Uterus (tissue), 4 donors: Measurements from ENCODE around the gene CHERP. TPM values are rescaled to one million over a fixed set of nuclear protein-coding genes. Genes with fewer than 3 reads are reported as not detected.

ENCODE experiments used
- DNase-seq, 2 donors: peaks; one replicate each; pipeline ENCODE4 v3.0.0-alpha.2; 2019 to 2020
- H3K27ac ChIP-seq, 2 donors: fragments of 200-600 bp; sonication (generic); 1 replicate in 1 of 2; 2 replicates in 1 of 2; pipeline ENCODE4 v1.5.1; 2016 to 2018
- H3K27me3 ChIP-seq, 2 donors: fragments of 200-600 bp; sonication (generic); one replicate each; pipeline ENCODE4 v1.5.1; 2018 to 2019; ENCODE audit warnings: control low read depth in 1 of 2
- H3K36me3 ChIP-seq, 2 donors: fragments of 200-600 bp; sonication (generic); one replicate each; pipeline ENCODE4 v1.5.1; 2019; ENCODE audit warnings: control low read depth in 1 of 2
- H3K4me1 ChIP-seq, 2 donors: fragments of 200-600 bp; sonication (generic); one replicate each; pipeline ENCODE4 v1.5.1; 2018 to 2019; ENCODE audit warnings: control low read depth in 1 of 2
- H3K4me3 ChIP-seq, 2 donors: fragments of 200-600 bp; sonication (generic); 1 replicate in 1 of 2; 2 replicates in 1 of 2; pipeline ENCODE4 v1.5.1; 2018 to 2019; ENCODE audit warnings: mild to moderate bottlenecking in 1 of 2
- H3K9me3 ChIP-seq, 2 donors: fragments of 200-600 bp; sonication (generic); one replicate each; pipeline ENCODE4 v1.5.1; 2019; ENCODE audit warnings: control low read depth in 1 of 2
- CTCF ChIP-seq, 4 experiments: fragments of 200-600 bp in 2 of 4; fragments of 450-650 bp in 2 of 4; sonication (generic) in 2 of 4; IDR thresholded peaks; one replicate each; pipeline ENCODE4 v1.5.1; 2016 to 2019; ENCODE audit warnings: antibody characterized with exemption in 4 of 4, mild to moderate bottlenecking in 2 of 4, moderate library complexity in 1 of 4
- POLR2A ChIP-seq, 2 donors: fragments of 450-650 bp; IDR thresholded peaks; one replicate each; pipeline ENCODE4 v1.6.1; 2016; ENCODE audit warnings: antibody characterized with exemption in 2 of 2, mild to moderate bottlenecking in 1 of 2, moderate library complexity in 1 of 2
- intact Hi-C: fragments of 100-400 bp; cut with DNase I; formaldehyde crosslinking; loops from one replicate; pipeline ENCODE4 v1.15.1; 2023; ENCODE audit warnings: low total_unique reads
- total RNA-seq, 4 donors: library from RNA; depleted of rRNA in 3 of 4; stranded (reverse); fragments of >200 nt in 3 of 4; gene quantifications; one replicate each; pipeline versions ENCODE4 v1.1.0 to v1.2.4, GENCODE V29; 2014 to 2023
- donor health status: DM: yes; HTN: yes; CAD: no.

Gene CHERP
- total RNA-seq, 4 donors from 2014 or later, result 1.8 to 47.9 (median 7.8) TPM

GRCh38 chr19:16575282-16575681, 33.0 kb upstream of the CHERP start:
- Histone ChIP-seq H3K36me3 (no peaks in the 10 kb centered on the region), H3K4me1 (peaks cover 0 to 7% of the 10 kb centered on the region in 2 donors)
- intact Hi-C loops, result no loop called here

GRCh38 chr19:16573925-16574324, 31.7 kb upstream of the CHERP start:
- no peak overlapping the region for H3K4me3 ChIP-seq
- H3K27me3 ChIP-seq, result no peaks in the 10 kb centered on the region
- no peaks in the 10 kb centered on the region for H3K9me3 ChIP-seq
- H3K4me1 ChIP-seq, result peaks cover 0 to 7% of the 10 kb centered on the region in 2 donors
- TF ChIP-seq CTCF (IDR thresholded peaks at IDR 0.05) (no peak), POLR2A (IDR thresholded peaks at IDR 0.05) (no peak)
- no peak overlapping the region for H3K27ac ChIP-seq
- intact Hi-C loops, result no loop called here
- no peaks in the 10 kb centered on the region for H3K36me3 ChIP-seq
- DNase-seq, result no peak

More at GRCh38 chr19:16575282-16575681, 33.0 kb upstream of the CHERP start:
- no peaks in the 10 kb centered on the region for H3K27me3 ChIP-seq
- DNase-seq, result no peak
- no peaks in the 10 kb centered on the region for H3K9me3 ChIP-seq
- no peak overlapping the region for H3K4me3 ChIP-seq
- TF ChIP-seq POLR2A (IDR thresholded peaks at IDR 0.05), result no peak
- H3K27ac ChIP-seq, result no peak overlapping the region

GRCh38 chr19:16573296-16573695, 31.1 kb upstream of the CHERP start:
- Histone ChIP-seq H3K36me3 (no peaks in the 10 kb centered on the region), H3K4me3 (peak overlapping the region; percentile 92 to 93), H3K27me3 (no peaks in the 10 kb centered on the region), H3K4me1 (peaks cover 0 to 7% of the 10 kb centered on the region in 2 donors), H3K27ac (peak overlapping the region; percentile 81 to 84), H3K9me3 (no peaks in the 10 kb centered on the region)
- no peak for DNase-seq
- intact Hi-C loops, result no loop called here
- TF ChIP-seq CTCF (IDR thresholded peaks at IDR 0.05), result no peak
- no peak for TF ChIP-seq POLR2A (IDR thresholded peaks at IDR 0.05)

- peak within 1 kb of the TSS; percentile 81 to 84 for H3K27ac ChIP-seq
- H3K27me3 ChIP-seq, result no peaks in the 10 kb centered on the region
- intact Hi-C loops, result no loop called here
- TF ChIP-seq CTCF (IDR thresholded peaks at IDR 0.05) (peak in 1 of 4 experiments; percentile 12), POLR2A (IDR thresholded peaks at IDR 0.05) (peak; percentile 60 to 86)
- no peaks in the 10 kb centered on the region for H3K36me3 ChIP-seq
- H3K9me3 ChIP-seq, result no peaks in the 10 kb centered on the region
- DNase-seq, result peak; percentile 93 to 95
- peak within 1 kb of the TSS; percentile 92 to 93 for H3K4me3 ChIP-seq
- H3K4me1 ChIP-seq, result peaks cover 0 to 7% of the 10 kb centered on the region in 2 donors
Observed at GRCh38 chr19:16572332-16573211, 30.3 kb upstream of the CHERP start, which contains the start of gene SLC35E1. Gene SLC35E1, minus strand, starts transcription at chr19:16572415. Its CDS starts 51 bp downstream, at chr19:16572364.

- DNase-seq, result no peak
- Histone ChIP-seq H3K36me3 (no peaks in the 10 kb centered on the region), H3K27me3 (no peaks in the 10 kb centered on the region), H3K9me3 (no peaks in the 10 kb centered on the region), H3K4me3 (peak overlapping the region; percentile 82 to 93), H3K4me1 (peaks cover 0 to 7% of the 10 kb centered on the region in 2 donors), H3K27ac (peak overlapping the region; percentile 67 to 81)
- intact Hi-C loops, result no loop called here
- TF ChIP-seq POLR2A (IDR thresholded peaks at IDR 0.05), result no peak
- TF ChIP-seq CTCF (IDR thresholded peaks at IDR 0.05), result peak in 1 of 4 experiments; percentile 1
Observed at GRCh38 chr19:16571822-16572331, 29.6 kb upstream of the CHERP start.
